Measurements from ENCODE around the gene VSX1.

Gene VSX1

GRCh38 chr20:25100914-25101313 is 19.0 kb upstream of the VSX1 start:
- no peak for TF ChIP-seq CTCF (IDR thresholded peaks at IDR 0.05; ENCODE audit: control insufficient read depth, extremely low read depth, insufficient read depth)
- peak; percentile 26 for DNase-seq (ENCODE audit: low read depth)
- H3K4me3 ChIP-seq (ENCODE audit: low read depth, low read length): no peak overlapping the region

GRCh38 chr20:25099601-25100140 is 17.7 kb upstream of the VSX1 start:
- no peak overlapping the region for H3K4me3 ChIP-seq (ENCODE audit: low read depth, low read length)
- no peak for TF ChIP-seq CTCF (IDR thresholded peaks at IDR 0.05; ENCODE audit: control insufficient read depth, extremely low read depth, insufficient read depth)
- DNase-seq (ENCODE audit: low read depth): no peak

GRCh38 chr20:25097498-25097897 is 15.6 kb upstream of the VSX1 start:
- no peak for TF ChIP-seq CTCF (IDR thresholded peaks at IDR 0.05; ENCODE audit: control insufficient read depth, extremely low read depth, insufficient read depth)
- DNase-seq (ENCODE audit: low read depth): no peak
- H3K4me3 ChIP-seq (ENCODE audit: low read depth, low read length): no peak overlapping the region

- no peak overlapping the region for H3K4me3 ChIP-seq (ENCODE audit: low read depth, low read length)
- no peak for TF ChIP-seq CTCF (IDR thresholded peaks at IDR 0.05; ENCODE audit: control insufficient read depth, extremely low read depth, insufficient read depth)
- no peak for DNase-seq (ENCODE audit: low read depth)
Measured at GRCh38 chr20:25090492-25091429, 8.8 kb upstream of the VSX1 start.

GRCh38 chr20:25089662-25090061 is 7.7 kb upstream of the VSX1 start:
- no peak for DNase-seq (ENCODE audit: low read depth)
- TF ChIP-seq CTCF (IDR thresholded peaks at IDR 0.05; ENCODE audit: control insufficient read depth, extremely low read depth, insufficient read depth): no peak
- no peak overlapping the region for H3K4me3 ChIP-seq (ENCODE audit: low read depth, low read length)

- no peak for DNase-seq (ENCODE audit: low read depth)
- H3K4me3 ChIP-seq (ENCODE audit: low read depth, low read length): no peak overlapping the region
- TF ChIP-seq CTCF (IDR thresholded peaks at IDR 0.05; ENCODE audit: control insufficient read depth, extremely low read depth, insufficient read depth): no peak
Measured at GRCh38 chr20:25089096-25089495, 7.2 kb upstream of the VSX1 start.

All from LNCaP clone FGC (cell line).